GM12878 (cell line): ENCODE data around the gene ZNF512B.

Source experiments
- DPF2 ChIP-seq: fragments of 450-650 bp; IDR thresholded peaks from 2 replicates; pipeline ENCODE4 v1.6.1; 2017; ENCODE audit warnings: mild to moderate bottlenecking
- HCFC1 ChIP-seq: fragments of 150-350 bp; IDR thresholded peaks from 2 replicates; pipeline ENCODE4 v1.6.1; 2014; ENCODE audit warnings: low read length
- NFIC ChIP-seq: IDR thresholded peaks from 2 replicates; pipeline ENCODE4 v1.6.1; 2012; ENCODE audit warnings: low read depth, mild to moderate bottlenecking, inconsistent platforms, low read length, moderate library complexity
- PML ChIP-seq: IDR thresholded peaks from 2 replicates; pipeline ENCODE4 v1.6.1; 2012; ENCODE audit warnings: low read length, inconsistent platforms
- TF ChIP-seq, protein P1 (sequence below): IDR thresholded peaks from 2 replicates; pipeline ENCODE4 v1.6.1; 2011; ENCODE audit warnings: low read depth, low read length, improper control_type of control experiment, borderline replicate concordance
- TF ChIP-seq, protein P2 (sequence below): fragments of 450-650 bp; IDR thresholded peaks from 2 replicates; pipeline ENCODE4 v1.6.1; 2016; ENCODE audit warnings: mild to moderate bottlenecking
- TF ChIP-seq, protein P3 (sequence below): IDR thresholded peaks from 2 replicates; pipeline ENCODE4 v1.6.1; 2012; ENCODE audit warnings: low read depth, low read length, improper control_type of control experiment
- TF ChIP-seq, protein P4 (sequence below), 3 experiments: IDR thresholded peaks in 2 of 3; conservative IDR thresholded peaks in 1 of 3; 2 replicates each; pipeline ENCODE4 v1.5.1; 2011; ENCODE audit warnings: low read depth in 3 of 3, low read length in 3 of 3, mild to moderate bottlenecking in 3 of 3, control low read depth in 2 of 3, moderate library complexity in 2 of 3, inconsistent platforms in 1 of 3, mixed read lengths in 1 of 3; ENCODE audit not compliant: control insufficient read depth in 2 of 3, insufficient read depth in 1 of 3; ENCODE audit errors: extremely low read depth in 1 of 3

DNA sequence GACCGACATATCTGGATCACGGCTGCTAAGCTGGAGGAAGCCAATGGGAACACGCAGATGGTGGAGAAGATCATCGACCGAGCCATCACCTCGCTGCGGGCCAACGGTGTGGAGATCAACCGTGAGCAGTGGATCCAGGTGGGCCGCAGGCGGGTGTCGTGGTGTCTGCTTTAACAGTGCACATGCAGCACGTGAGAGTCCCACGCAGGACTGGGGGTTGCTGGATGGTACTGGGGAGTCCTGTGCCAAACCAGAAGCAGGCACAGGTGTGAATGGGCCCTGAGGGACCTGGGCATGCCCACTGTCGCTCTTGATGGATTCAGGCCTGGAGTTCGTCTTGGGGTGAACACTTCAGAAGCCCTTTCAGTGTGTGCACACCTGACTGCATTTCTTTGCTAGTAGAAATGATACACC is 41.6 kb upstream of the ZNF512B start:
- TF ChIP-seq HCFC1 (no peak), NFIC (no peak), DPF2 (peak; percentile 56; the same call in 1 of the 2 replicates), PML (no peak)
- TF ChIP-seq, protein P1, sequence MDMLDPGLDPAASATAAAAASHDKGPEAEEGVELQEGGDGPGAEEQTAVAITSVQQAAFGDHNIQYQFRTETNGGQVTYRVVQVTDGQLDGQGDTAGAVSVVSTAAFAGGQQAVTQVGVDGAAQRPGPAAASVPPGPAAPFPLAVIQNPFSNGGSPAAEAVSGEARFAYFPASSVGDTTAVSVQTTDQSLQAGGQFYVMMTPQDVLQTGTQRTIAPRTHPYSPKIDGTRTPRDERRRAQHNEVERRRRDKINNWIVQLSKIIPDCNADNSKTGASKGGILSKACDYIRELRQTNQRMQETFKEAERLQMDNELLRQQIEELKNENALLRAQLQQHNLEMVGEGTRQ: no peak
- TF ChIP-seq, protein P2, sequence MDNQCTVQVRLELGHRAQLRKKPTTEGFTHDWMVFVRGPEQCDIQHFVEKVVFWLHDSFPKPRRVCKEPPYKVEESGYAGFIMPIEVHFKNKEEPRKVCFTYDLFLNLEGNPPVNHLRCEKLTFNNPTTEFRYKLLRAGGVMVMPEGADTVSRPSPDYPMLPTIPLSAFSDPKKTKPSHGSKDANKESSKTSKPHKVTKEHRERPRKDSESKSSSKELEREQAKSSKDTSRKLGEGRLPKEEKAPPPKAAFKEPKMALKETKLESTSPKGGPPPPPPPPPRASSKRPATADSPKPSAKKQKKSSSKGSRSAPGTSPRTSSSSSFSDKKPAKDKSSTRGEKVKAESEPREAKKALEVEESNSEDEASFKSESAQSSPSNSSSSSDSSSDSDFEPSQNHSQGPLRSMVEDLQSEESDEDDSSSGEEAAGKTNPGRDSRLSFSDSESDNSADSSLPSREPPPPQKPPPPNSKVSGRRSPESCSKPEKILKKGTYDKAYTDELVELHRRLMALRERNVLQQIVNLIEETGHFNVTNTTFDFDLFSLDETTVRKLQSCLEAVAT: peak; percentile 94
- TF ChIP-seq, protein P3, sequence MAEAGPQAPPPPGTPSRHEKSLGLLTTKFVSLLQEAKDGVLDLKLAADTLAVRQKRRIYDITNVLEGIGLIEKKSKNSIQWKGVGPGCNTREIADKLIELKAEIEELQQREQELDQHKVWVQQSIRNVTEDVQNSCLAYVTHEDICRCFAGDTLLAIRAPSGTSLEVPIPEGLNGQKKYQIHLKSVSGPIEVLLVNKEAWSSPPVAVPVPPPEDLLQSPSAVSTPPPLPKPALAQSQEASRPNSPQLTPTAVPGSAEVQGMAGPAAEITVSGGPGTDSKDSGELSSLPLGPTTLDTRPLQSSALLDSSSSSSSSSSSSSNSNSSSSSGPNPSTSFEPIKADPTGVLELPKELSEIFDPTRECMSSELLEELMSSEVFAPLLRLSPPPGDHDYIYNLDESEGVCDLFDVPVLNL: no peak
- TF ChIP-seq, protein P4, sequence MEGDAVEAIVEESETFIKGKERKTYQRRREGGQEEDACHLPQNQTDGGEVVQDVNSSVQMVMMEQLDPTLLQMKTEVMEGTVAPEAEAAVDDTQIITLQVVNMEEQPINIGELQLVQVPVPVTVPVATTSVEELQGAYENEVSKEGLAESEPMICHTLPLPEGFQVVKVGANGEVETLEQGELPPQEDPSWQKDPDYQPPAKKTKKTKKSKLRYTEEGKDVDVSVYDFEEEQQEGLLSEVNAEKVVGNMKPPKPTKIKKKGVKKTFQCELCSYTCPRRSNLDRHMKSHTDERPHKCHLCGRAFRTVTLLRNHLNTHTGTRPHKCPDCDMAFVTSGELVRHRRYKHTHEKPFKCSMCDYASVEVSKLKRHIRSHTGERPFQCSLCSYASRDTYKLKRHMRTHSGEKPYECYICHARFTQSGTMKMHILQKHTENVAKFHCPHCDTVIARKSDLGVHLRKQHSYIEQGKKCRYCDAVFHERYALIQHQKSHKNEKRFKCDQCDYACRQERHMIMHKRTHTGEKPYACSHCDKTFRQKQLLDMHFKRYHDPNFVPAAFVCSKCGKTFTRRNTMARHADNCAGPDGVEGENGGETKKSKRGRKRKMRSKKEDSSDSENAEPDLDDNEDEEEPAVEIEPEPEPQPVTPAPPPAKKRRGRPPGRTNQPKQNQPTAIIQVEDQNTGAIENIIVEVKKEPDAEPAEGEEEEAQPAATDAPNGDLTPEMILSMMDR (IDR thresholded peaks at IDR 0.05 in 2 of 3, conservative IDR thresholded peaks at IDR 0.05 in 1 of 3; ENCODE audit: control insufficient read depth in 2 of 3, extremely low read depth in 1 of 3, insufficient read depth in 1 of 3, low read depth in 3 of 3, low read length in 3 of 3): no peak
